ENCODE results near the gene CDK2AP2. TPM values are rescaled to one million over a fixed set of nuclear protein-coding genes. Genes with fewer than 3 reads are reported as not detected.

The CDK2AP2 gene
- total and polyA plus RNA-seq, 10 of the 15 experiments (the other 5 are each of a cell fraction or from before 2014, with no cell fraction given): 8.0 to 177 (median 40.9) TPM

DNA sequence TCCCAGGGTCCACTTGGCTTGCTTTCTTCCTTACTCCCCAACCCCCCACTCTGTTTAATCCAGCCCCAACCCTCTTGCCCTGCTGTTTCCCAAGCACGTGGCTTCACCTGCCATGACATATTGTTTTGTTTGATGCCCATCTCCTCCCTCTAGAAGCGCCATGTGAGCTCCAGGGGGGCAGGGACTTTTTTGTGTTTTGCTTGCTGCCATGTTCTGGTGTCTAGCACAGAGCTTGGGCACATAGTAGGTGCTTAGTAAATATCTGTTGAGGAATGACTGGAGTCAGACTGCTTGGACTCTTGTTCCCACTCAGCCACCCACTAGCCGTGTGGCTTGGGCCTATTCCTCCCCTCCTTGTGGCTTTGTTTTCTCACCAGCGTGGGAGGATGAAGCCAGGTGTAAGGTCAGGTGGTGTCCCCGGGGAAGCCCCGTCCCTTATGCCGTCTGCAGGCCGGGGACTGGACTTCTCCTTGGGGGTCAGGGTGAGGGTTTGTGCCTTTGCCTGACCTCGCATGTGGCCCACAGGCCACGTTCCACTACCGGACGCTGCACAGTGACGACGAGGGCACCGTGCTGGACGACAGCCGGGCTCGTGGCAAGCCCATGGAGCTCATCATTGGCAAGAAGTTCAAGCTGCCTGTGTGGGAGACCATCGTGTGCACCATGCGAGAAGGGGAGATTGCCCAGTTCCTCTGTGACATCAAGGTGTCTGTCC, 21.3 kb downstream of the CDK2AP2 start (continued):
- TF ChIP-seq NR2C2 (IDR thresholded peaks at IDR 0.05; ENCODE audit: borderline replicate concordance, control insufficient read depth, insufficient read length, low read depth): no peak
- no peak for TF ChIP-seq CBX3 (IDR thresholded peaks at IDR 0.05; ENCODE audit: borderline replicate concordance, low read depth)
- peak; percentile 95 for TF ChIP-seq EED (IDR thresholded peaks at IDR 0.05; ENCODE audit: low read depth)
- TF ChIP-seq SREBF2 (IDR thresholded peaks at IDR 0.05; ENCODE audit: low read length): no peak
- TF ChIP-seq BRCA1 (IDR thresholded peaks at IDR 0.05; ENCODE audit: low read depth, low read length): no peak
- peak; percentile 58 for TF ChIP-seq POLR2A (IDR thresholded peaks at IDR 0.05; ENCODE audit: low read depth, low read length)
- peak; percentile 97 to 98 for TF ChIP-seq IKZF2 (IDR thresholded peaks at IDR 0.05)
- peak; percentile 82 for TF ChIP-seq MTA2 (IDR thresholded peaks at IDR 0.05; ENCODE audit: low read depth)
- peak; percentile 51; the same call in 1 of the 2 replicates for TF ChIP-seq POLR2AphosphoS2 (IDR thresholded peaks at IDR 0.05; ENCODE audit: low read depth, low read length)
- TF ChIP-seq WRNIP1 (IDR thresholded peaks at IDR 0.05; ENCODE audit: borderline replicate concordance, low read depth, low read length): no peak
- TF ChIP-seq TCF12 (IDR thresholded peaks at IDR 0.05; ENCODE audit: low read depth, low read length): peak; percentile 98
- no peak for TF ChIP-seq ZBTB40 (IDR thresholded peaks at IDR 0.05; ENCODE audit: borderline replicate concordance)
- TF ChIP-seq ETV6 (conservative IDR thresholded peaks at IDR 0.05 in 1 of 2, IDR thresholded peaks at IDR 0.05 in 1 of 2; ENCODE audit: borderline replicate concordance in 1 of 2, low read depth in 1 of 2): peak in 1 of 2 experiments; percentile 37; a peak in 1 of 4 replicates
- TF ChIP-seq ZBTB11 (CRISPR knock-in tag; IDR thresholded peaks at IDR 0.05): no peak
- no peak for TF ChIP-seq MTA3 (IDR thresholded peaks at IDR 0.05; ENCODE audit: borderline replicate concordance, low read length)
- no peak; the same call in 1 of the 2 replicates for TF ChIP-seq IRF3 (IDR thresholded peaks at IDR 0.05)
- TF ChIP-seq ZNF592 (IDR thresholded peaks at IDR 0.05): peak; percentile 13; the same call in 1 of the 2 replicates

Data from GM12878 (cell line).